ENCODE measurements around the gene RABGAP1. TPM values are rescaled to one million over a fixed set of nuclear protein-coding genes. Genes with fewer than 3 reads are reported as not detected.

RABGAP1 gene
- total RNA-seq, 3 donors from 2014 or later (not counting 1 experiment from before 2014, with no cell fraction given) = 37.4 to 49.2 (median 43.0) TPM

GRCh38 chr9:122986010-122986409 lies 45.2 kb downstream of the RABGAP1 start:
- H3K27ac ChIP-seq (ENCODE audit: low read length) = no peak overlapping the region
- no peaks in the 10 kb centered on the region for H3K27me3 Mint-ChIP-seq (ENCODE audit: low read depth in 2 of 2)
- H3K4me1 Mint-ChIP-seq = peaks cover 6% of the 10 kb centered on the region in 2 donors
- WGBS (ENCODE audit: insufficient coverage) = 91% methylated on average over 5 of the region's 5 CpGs
- H3K27me3 ChIP-seq (ENCODE audit: control insufficient read depth, insufficient read depth, low read length) = no peaks in the 10 kb centered on the region
- H3K36me3 Mint-ChIP-seq = no peaks in the 10 kb centered on the region
- H3K4me1 ChIP-seq (ENCODE audit: control insufficient read depth, insufficient read depth, low read length) = no peaks in the 10 kb centered on the region
- no peaks in the 10 kb centered on the region for H3K9me3 Mint-ChIP-seq
- H3K27ac Mint-ChIP-seq = no peak overlapping the region
- H3K4me3 ChIP-seq (ENCODE audit: low read length) = no peak overlapping the region
- DNase-seq = no peak
- intact Hi-C loops (cut with micrococcal nuclease) = no loop called here
- ATAC-seq = no peak
- TF ChIP-seq CTCF (IDR thresholded peaks at IDR 0.05) = no peak
- H3K9me3 ChIP-seq (ENCODE audit: control insufficient read depth, insufficient read depth, low read length) = no peaks in the 10 kb centered on the region
- no peak overlapping the region for H3K4me3 Mint-ChIP-seq
- peaks cover 25% of the 10 kb centered on the region for H3K36me3 ChIP-seq (ENCODE audit: control insufficient read depth, insufficient read depth, low read length)

- Histone ChIP-seq H3K9me3 (ENCODE audit: control insufficient read depth, insufficient read depth, low read length) (no peaks in the 10 kb centered on the region), H3K36me3 (ENCODE audit: control insufficient read depth, insufficient read depth, low read length) (peaks cover 28% of the 10 kb centered on the region), H3K27ac (ENCODE audit: low read length) (no peak overlapping the region), H3K27me3 (ENCODE audit: control insufficient read depth, insufficient read depth, low read length) (no peaks in the 10 kb centered on the region), H3K4me1 (ENCODE audit: control insufficient read depth, insufficient read depth, low read length) (no peaks in the 10 kb centered on the region), H3K4me3 (ENCODE audit: low read length) (no peak overlapping the region)
- ATAC-seq (no peak), DNase-seq (no peak)
- H3K4me1 Mint-ChIP-seq = peaks cover 6% of the 10 kb centered on the region in 2 donors
- no peak for TF ChIP-seq CTCF (IDR thresholded peaks at IDR 0.05)
- H3K36me3 Mint-ChIP-seq = no peaks in the 10 kb centered on the region
- no peak overlapping the region for H3K4me3 Mint-ChIP-seq
- no CpG with 5 or more reads among the region's 2 CpGs for WGBS (ENCODE audit: insufficient coverage)
- H3K27ac Mint-ChIP-seq = no peak overlapping the region
- H3K27me3 Mint-ChIP-seq (ENCODE audit: low read depth in 2 of 2) = no peaks in the 10 kb centered on the region
- intact Hi-C loops (cut with micrococcal nuclease) = no loop called here
- no peaks in the 10 kb centered on the region for H3K9me3 Mint-ChIP-seq
Observed at GRCh38 chr9:122988141-122988540, 47.3 kb downstream of the RABGAP1 start.

- no peak for TF ChIP-seq CTCF (IDR thresholded peaks at IDR 0.05)
- 41% methylated on average over 4 of the region's 8 CpGs for WGBS (ENCODE audit: insufficient coverage)
- Mint-ChIP-seq H3K4me3 (no peak overlapping the region), H3K27ac (peak overlapping the region; percentile 67 to 84), H3K27me3 (ENCODE audit: low read depth in 2 of 2) (no peaks in the 10 kb centered on the region), H3K4me1 (peaks cover 6% of the 10 kb centered on the region in 2 donors), H3K36me3 (no peaks in the 10 kb centered on the region), H3K9me3 (no peaks in the 10 kb centered on the region)
- intact Hi-C loops (cut with micrococcal nuclease) = no loop called here
- no peak overlapping the region for H3K4me3 ChIP-seq (ENCODE audit: low read length)
- H3K4me1 ChIP-seq (ENCODE audit: control insufficient read depth, insufficient read depth, low read length) = no peaks in the 10 kb centered on the region
- H3K36me3 ChIP-seq (ENCODE audit: control insufficient read depth, insufficient read depth, low read length) = peaks cover 28% of the 10 kb centered on the region
- no peak overlapping the region for H3K27ac ChIP-seq (ENCODE audit: low read length)
- peak in 1 of 2 donors; percentile 6 for DNase-seq
- H3K9me3 ChIP-seq (ENCODE audit: control insufficient read depth, insufficient read depth, low read length) = no peaks in the 10 kb centered on the region
- ATAC-seq = peak; percentile 57 to 78 (median 74)
- no peaks in the 10 kb centered on the region for H3K27me3 ChIP-seq (ENCODE audit: control insufficient read depth, insufficient read depth, low read length)
Observed at GRCh38 chr9:122988920-122989621, 48.3 kb downstream of the RABGAP1 start.
